ENCODE results near the gene MYBPC3.

DNA sequence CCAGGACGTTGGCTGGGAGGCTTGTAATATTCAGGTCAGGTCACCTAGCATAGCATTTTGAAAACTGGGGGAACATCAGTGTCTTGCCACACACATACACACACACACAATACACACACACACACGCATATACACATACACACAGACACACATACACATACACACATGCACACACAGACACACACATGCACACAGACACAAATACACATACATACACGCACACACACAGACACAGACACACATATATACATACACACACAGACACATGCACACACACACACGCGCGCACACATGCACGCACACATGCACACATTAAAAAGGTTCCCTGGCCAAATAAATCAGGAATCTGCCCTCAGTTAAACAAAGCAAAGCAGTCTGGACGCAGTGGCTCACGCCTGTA is 12.5 kb downstream of the MYBPC3 start:
- TF ChIP-seq CHD1 (IDR thresholded peaks at IDR 0.05; ENCODE audit: low read depth, low read length) (no peak), KDM1A (IDR thresholded peaks at IDR 0.05; ENCODE audit: borderline replicate concordance) (no peak), MEF2A (IDR thresholded peaks at IDR 0.05; ENCODE audit: insufficient read depth, low read depth, low read length) (no peak), POLR2A (IDR thresholded peaks at IDR 0.05; ENCODE audit: low read depth, low read length) (no peak), TARDBP (IDR thresholded peaks at IDR 0.05; ENCODE audit: borderline replicate concordance) (no peak)
- TF ChIP-seq, protein P1, sequence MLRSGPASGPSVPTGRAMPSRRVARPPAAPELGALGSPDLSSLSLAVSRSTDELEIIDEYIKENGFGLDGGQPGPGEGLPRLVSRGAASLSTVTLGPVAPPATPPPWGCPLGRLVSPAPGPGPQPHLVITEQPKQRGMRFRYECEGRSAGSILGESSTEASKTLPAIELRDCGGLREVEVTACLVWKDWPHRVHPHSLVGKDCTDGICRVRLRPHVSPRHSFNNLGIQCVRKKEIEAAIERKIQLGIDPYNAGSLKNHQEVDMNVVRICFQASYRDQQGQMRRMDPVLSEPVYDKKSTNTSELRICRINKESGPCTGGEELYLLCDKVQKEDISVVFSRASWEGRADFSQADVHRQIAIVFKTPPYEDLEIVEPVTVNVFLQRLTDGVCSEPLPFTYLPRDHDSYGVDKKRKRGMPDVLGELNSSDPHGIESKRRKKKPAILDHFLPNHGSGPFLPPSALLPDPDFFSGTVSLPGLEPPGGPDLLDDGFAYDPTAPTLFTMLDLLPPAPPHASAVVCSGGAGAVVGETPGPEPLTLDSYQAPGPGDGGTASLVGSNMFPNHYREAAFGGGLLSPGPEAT (IDR thresholded peaks at IDR 0.05; ENCODE audit: low read depth): no peak
- TF ChIP-seq, protein P2, sequence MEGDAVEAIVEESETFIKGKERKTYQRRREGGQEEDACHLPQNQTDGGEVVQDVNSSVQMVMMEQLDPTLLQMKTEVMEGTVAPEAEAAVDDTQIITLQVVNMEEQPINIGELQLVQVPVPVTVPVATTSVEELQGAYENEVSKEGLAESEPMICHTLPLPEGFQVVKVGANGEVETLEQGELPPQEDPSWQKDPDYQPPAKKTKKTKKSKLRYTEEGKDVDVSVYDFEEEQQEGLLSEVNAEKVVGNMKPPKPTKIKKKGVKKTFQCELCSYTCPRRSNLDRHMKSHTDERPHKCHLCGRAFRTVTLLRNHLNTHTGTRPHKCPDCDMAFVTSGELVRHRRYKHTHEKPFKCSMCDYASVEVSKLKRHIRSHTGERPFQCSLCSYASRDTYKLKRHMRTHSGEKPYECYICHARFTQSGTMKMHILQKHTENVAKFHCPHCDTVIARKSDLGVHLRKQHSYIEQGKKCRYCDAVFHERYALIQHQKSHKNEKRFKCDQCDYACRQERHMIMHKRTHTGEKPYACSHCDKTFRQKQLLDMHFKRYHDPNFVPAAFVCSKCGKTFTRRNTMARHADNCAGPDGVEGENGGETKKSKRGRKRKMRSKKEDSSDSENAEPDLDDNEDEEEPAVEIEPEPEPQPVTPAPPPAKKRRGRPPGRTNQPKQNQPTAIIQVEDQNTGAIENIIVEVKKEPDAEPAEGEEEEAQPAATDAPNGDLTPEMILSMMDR (IDR thresholded peaks at IDR 0.05 in 2 of 3, conservative IDR thresholded peaks at IDR 0.05 in 1 of 3; ENCODE audit: control insufficient read depth in 2 of 3, extremely low read depth in 1 of 3, insufficient read depth in 1 of 3, low read depth in 3 of 3, low read length in 3 of 3): no peak

All from GM12878 (cell line).